ENCODE data around the gene RIMS3.

- TF ChIP-seq POLR2A (IDR thresholded peaks at IDR 0.05; ENCODE audit: low read depth, low read length), result no peak
- TF ChIP-seq POLR2AphosphoS5 (IDR thresholded peaks at IDR 0.05; ENCODE audit: low read depth, low read length), result no peak
- TF ChIP-seq TAF1 (IDR thresholded peaks at IDR 0.05; ENCODE audit: borderline replicate concordance, low read depth, low read length), result no peak
Measured at GRCh38 chr1:40633523-40633922, 32.0 kb downstream of the RIMS3 start.

Measured in GM12892 (cell line).